Panc1 (cell line): Measurements from ENCODE around the gene LPP. TPM values are rescaled to one million over a fixed set of nuclear protein-coding genes. Genes with fewer than 3 reads are reported as not detected.

Experiments used
- ATAC-seq: fragments of 200-7000 bp; cut with Tn5 transposase; 2 replicates; pipeline ENCODE4 v1.9.1; 2020; ENCODE audit warnings: mild to moderate bottlenecking, moderate library complexity
- BruUV-seq: library from RNA; stranded (reverse); fragments of 400-500 nt; replicated peaks from 2 replicates; lab custom pipeline; 2021; lab: Mats Ljungman, UMichigan
- CTCF ChIA-PET: fragments of 300-600 bp; sonication (Branson Sonifier 250); formaldehyde crosslinking; loops from one replicate; lab custom pipeline; 2022; ENCODE audit warnings: antibody characterized with exemption; lab: Charles Lee
- POLR2A ChIA-PET: fragments of 300-600 bp; sonication (Branson Sonifier 250); formaldehyde crosslinking; loops from one replicate; lab custom pipeline; 2022; ENCODE audit warnings: antibody characterized with exemption; lab: Charles Lee
- DNase-seq: peaks from one replicate; pipeline ENCODE4 v3.0.0-alpha.2; 2010; ENCODE audit warnings: low read depth, low spot score
- H3K27ac ChIP-seq: 2 replicates; pipeline ENCODE4 v1.5.1; 2011; ENCODE audit warnings: mild to moderate bottlenecking, low read length, inconsistent platforms
- H3K27me3 ChIP-seq: fragments of 200-500 bp; sonication (Bioruptor generic); 2 replicates; pipeline ENCODE4 v1.6.0; 2014; ENCODE audit warnings: low read length, inconsistent platforms; ENCODE audit not compliant: control insufficient read depth, insufficient read depth
- H3K36me3 ChIP-seq: fragments of 200-500 bp; sonication (Bioruptor generic); 2 replicates; pipeline ENCODE4 v1.5.1; 2014; ENCODE audit warnings: inconsistent platforms, mild to moderate bottlenecking, low read length, moderate library complexity; ENCODE audit not compliant: control insufficient read depth, insufficient read depth
- H3K4me1 ChIP-seq: 2 replicates; pipeline ENCODE4 v1.5.1; 2011; ENCODE audit warnings: inconsistent platforms, mild to moderate bottlenecking, low read length, moderate library complexity; ENCODE audit not compliant: control insufficient read depth, insufficient read depth
- H3K4me3 ChIP-seq, 2 experiments: 2 replicates each; pipeline ENCODE4 v1.5.1; 2011 to 2012; ENCODE audit warnings: low read depth in 2 of 2, low read length in 2 of 2, mild to moderate bottlenecking in 2 of 2, inconsistent platforms in 1 of 2, moderate library complexity in 1 of 2
- H3K9me3 ChIP-seq: fragments of 200-500 bp; sonication (Bioruptor generic); 2 replicates; pipeline ENCODE4 v1.5.1; 2014; ENCODE audit warnings: low read depth, mild to moderate bottlenecking, inconsistent platforms, low read length, moderate library complexity; ENCODE audit not compliant: control insufficient read depth, insufficient read depth
- POLR2AphosphoS5 ChIP-seq: IDR thresholded peaks from 2 replicates; pipeline ENCODE4 v1.6.1; 2012; ENCODE audit warnings: mild to moderate bottlenecking, low read depth, low read length, moderate library complexity
- REST ChIP-seq, 2 experiments: IDR thresholded peaks; 2 replicates each; pipeline ENCODE4 v1.6.1; 2011 to 2012; ENCODE audit warnings: low read depth in 2 of 2, control low read depth in 1 of 2, low read length in 1 of 2, mild to moderate bottlenecking in 1 of 2, moderate library complexity in 1 of 2; ENCODE audit not compliant: insufficient read depth in 1 of 2
- SIN3A ChIP-seq: IDR thresholded peaks from 2 replicates; pipeline ENCODE4 v1.6.1; 2012; ENCODE audit warnings: low read depth, mild to moderate bottlenecking, low read length, moderate library complexity, borderline replicate concordance; ENCODE audit not compliant: insufficient read depth
- TCF7L2 ChIP-seq: IDR thresholded peaks from 2 replicates; pipeline ENCODE4 v1.6.1; 2011; ENCODE audit warnings: mild to moderate bottlenecking, low read depth, low read length, inconsistent platforms
- in situ Hi-C: cut with HindIII; loops from 2 replicates; pipeline ENCODE4 v1.10.0; 2016; ENCODE audit warnings: low sequenced_read_pairs, low pct_unique_long_range_greater_than_20kb
- intact Hi-C: fragments of 100-400 bp; cut with micrococcal nuclease; formaldehyde crosslinking; loops from one replicate; pipeline ENCODE4 v1.10.0; 2022; ENCODE audit not compliant: unreplicated experiment
- total RNA-seq: library from RNA; stranded (reverse); gene quantifications from one replicate; pipeline ENCODE4 v1.2.1, GENCODE V29; 2021; ENCODE audit not compliant: unreplicated experiment
- TF ChIP-seq, protein P1 (sequence below): fragments of 450-650 bp; IDR thresholded peaks from 2 replicates; pipeline ENCODE4 v1.5.1; 2017; ENCODE audit warnings: mild to moderate bottlenecking

Gene LPP
- total RNA-seq, 1 experiment from 2014 or later: 90.0 TPM

GRCh38 chr3:188747489-188747888 is 593.5 kb downstream of the LPP start:
- intact Hi-C loops (no loop called here), in situ Hi-C loops (no loop called here)
- Histone ChIP-seq H3K36me3 (no peaks in the 10 kb centered on the region), H3K4me1 (no peaks in the 10 kb centered on the region), H3K9me3 (no peaks in the 10 kb centered on the region), H3K4me3 (no peak overlapping the region), H3K27ac (no peak overlapping the region), H3K27me3 (no peaks in the 10 kb centered on the region)
- DNase-seq (no peak), ATAC-seq (no peak)
- POLR2A ChIA-PET: no interaction called here
- CTCF ChIA-PET: no interaction called here
- TF ChIP-seq TCF7L2 (no peak), SIN3A (no peak), POLR2AphosphoS5 (no peak), REST (IDR thresholded peaks at IDR 0.05; ENCODE audit: insufficient read depth in 1 of 2, low read depth in 2 of 2, low read length in 1 of 2) (no peak)
- TF ChIP-seq, protein P1, sequence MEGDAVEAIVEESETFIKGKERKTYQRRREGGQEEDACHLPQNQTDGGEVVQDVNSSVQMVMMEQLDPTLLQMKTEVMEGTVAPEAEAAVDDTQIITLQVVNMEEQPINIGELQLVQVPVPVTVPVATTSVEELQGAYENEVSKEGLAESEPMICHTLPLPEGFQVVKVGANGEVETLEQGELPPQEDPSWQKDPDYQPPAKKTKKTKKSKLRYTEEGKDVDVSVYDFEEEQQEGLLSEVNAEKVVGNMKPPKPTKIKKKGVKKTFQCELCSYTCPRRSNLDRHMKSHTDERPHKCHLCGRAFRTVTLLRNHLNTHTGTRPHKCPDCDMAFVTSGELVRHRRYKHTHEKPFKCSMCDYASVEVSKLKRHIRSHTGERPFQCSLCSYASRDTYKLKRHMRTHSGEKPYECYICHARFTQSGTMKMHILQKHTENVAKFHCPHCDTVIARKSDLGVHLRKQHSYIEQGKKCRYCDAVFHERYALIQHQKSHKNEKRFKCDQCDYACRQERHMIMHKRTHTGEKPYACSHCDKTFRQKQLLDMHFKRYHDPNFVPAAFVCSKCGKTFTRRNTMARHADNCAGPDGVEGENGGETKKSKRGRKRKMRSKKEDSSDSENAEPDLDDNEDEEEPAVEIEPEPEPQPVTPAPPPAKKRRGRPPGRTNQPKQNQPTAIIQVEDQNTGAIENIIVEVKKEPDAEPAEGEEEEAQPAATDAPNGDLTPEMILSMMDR: no peak
- BruUV-seq: no TSS peak

DNA sequence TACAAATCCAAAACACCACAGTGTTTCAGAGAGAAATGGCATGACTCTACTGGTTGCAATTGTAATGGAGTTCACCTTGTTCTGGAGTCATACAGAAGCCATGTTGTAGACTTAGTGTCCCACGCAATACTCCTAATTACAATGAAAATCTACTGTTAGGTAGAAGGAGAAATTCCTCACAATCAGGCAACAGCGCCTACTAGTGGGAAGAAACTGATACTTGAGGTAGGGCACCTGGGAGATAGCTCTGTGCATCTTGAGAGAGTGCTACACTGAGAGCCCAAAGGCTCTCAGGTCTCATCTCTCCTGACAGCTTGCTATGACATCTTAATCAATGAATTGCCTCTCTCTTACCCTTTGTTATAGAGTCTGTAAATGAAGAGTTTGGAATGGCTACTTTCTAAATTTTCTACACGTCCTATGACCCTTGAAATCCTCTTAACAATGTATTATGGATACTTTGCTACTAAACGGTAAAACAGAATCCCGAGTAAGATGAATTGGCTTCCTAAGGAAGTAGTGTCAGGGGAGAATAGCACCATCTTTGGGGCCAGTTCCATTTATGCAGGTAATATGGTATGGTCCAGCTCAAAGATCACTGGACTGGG is 595.2 kb downstream of the LPP start:
- BruUV-seq: no TSS peak
- Histone ChIP-seq H3K4me1 (no peaks in the 10 kb centered on the region), H3K36me3 (no peaks in the 10 kb centered on the region), H3K4me3 (no peak overlapping the region), H3K9me3 (no peaks in the 10 kb centered on the region), H3K27me3 (no peaks in the 10 kb centered on the region), H3K27ac (no peak overlapping the region)
- POLR2A ChIA-PET: interaction anchor here (0.6 kb wide), 2 partner anchors 17 to 1005 kb away, joined by 5 to 9 read pairs; no protein-coding TSS in a partner anchor
- in situ Hi-C loops: no loop called here
- peak; percentile 25 for DNase-seq
- CTCF ChIA-PET: interaction anchor here (0.5 to 0.9 kb wide), 3 partner anchors 196 to 795 kb away, joined by 3 to 4 read pairs (median 3); no protein-coding TSS in a partner anchor
- intact Hi-C loops: no loop called here
- peak; percentile 51; the same call in 1 of the 2 replicates for ATAC-seq
- TF ChIP-seq REST (IDR thresholded peaks at IDR 0.05; ENCODE audit: insufficient read depth in 1 of 2, low read depth in 2 of 2, low read length in 1 of 2) (no peak), POLR2AphosphoS5 (no peak), TCF7L2 (no peak), SIN3A (no peak)
- TF ChIP-seq, protein P1: peak; percentile 78
